GM21526 (cell line): ENCODE measurements around the gene AKR1C4.

Experiments used
- ATAC-seq: cut with Tn5 transposase; IDR thresholded peaks from one replicate; pipeline ENCODE4 v1.9.1; 2021; ENCODE audit warnings: moderate library complexity; ENCODE audit not compliant: unreplicated experiment, low FRiP score

Gene AKR1C4

GRCh38 chr10:5260828-5261227 lies 64.2 kb downstream of the AKR1C4 start:
- no peak for ATAC-seq

- no peak for ATAC-seq
These were observed 68.5 kb downstream of the AKR1C4 start for GRCh38 chr10:5265139-5265538.

- ATAC-seq: no peak
These were observed 69.7 kb downstream of the AKR1C4 start for GRCh38 chr10:5266351-5266750.

GRCh38 chr10:5266804-5267203 lies 70.2 kb downstream of the AKR1C4 start:
- ATAC-seq: no peak

GRCh38 chr10:5268234-5268633 lies 71.6 kb downstream of the AKR1C4 start:
- ATAC-seq: no peak
